CD8-positive, alpha-beta memory T cell (primary cell): Measurements from ENCODE around the gene NUDT13. TPM values are rescaled to one million over a fixed set of nuclear protein-coding genes. Genes with fewer than 3 reads are reported as not detected.
A peak's percentile ranks its signal among the peaks of the same experiment; 100 is the strongest.
"Not testable (repeated sequence)": the region's sequence is repeated elsewhere in the genome, so short reads cannot be mapped to it uniquely, and the experiment has no call there.

Experiments used
- CTCF ChIA-PET: fragments of 350-600 bp; sonication (Branson Sonifier 250); formaldehyde crosslinking; loops from one replicate; lab custom pipeline; 2021; ENCODE audit warnings: antibody characterized with exemption; lab: Charles Lee
- POLR2A ChIA-PET: fragments of 350-600 bp; sonication (Branson Sonifier 250); formaldehyde crosslinking; loops from one replicate; lab custom pipeline; 2021; ENCODE audit warnings: antibody characterized with exemption; lab: Charles Lee
- DNase-seq, 5 donors: peaks; one replicate each; pipeline versions ENCODE4 v3.0.0 to v3.0.0-alpha.2; 2020 to 2022; ENCODE audit warnings: mixed read lengths in 1 of 5
- H3K27ac ChIP-seq: one replicate; pipeline ENCODE4 v1.7.0; 2013; ENCODE audit warnings: low read depth, mild to moderate bottlenecking, low read length, moderate library complexity
- H3K27me3 ChIP-seq: 2 replicates; pipeline ENCODE4 v1.7.0; 2013; ENCODE audit warnings: low read length, mild to moderate bottlenecking; ENCODE audit not compliant: insufficient read depth, poor library complexity, severe bottlenecking
- H3K36me3 ChIP-seq: 2 replicates; pipeline ENCODE4 v1.7.0; 2013; ENCODE audit warnings: mild to moderate bottlenecking, low read length, moderate library complexity; ENCODE audit not compliant: insufficient read depth
- H3K4me1 ChIP-seq: 2 replicates; pipeline ENCODE4 v1.7.0; 2013; ENCODE audit warnings: mild to moderate bottlenecking, low read length, moderate library complexity; ENCODE audit not compliant: insufficient read depth
- H3K4me3 ChIP-seq: 2 replicates; pipeline ENCODE4 v1.7.0; 2013; ENCODE audit warnings: mild to moderate bottlenecking, low read length
- H3K9me3 ChIP-seq: 2 replicates; pipeline ENCODE4 v1.7.0; 2013; ENCODE audit warnings: mild to moderate bottlenecking, low read length
- H3K27ac Mint-ChIP-seq, 8 donors: one replicate each; pipeline ENCODE4 v1.8.0; 2020 to 2021; ENCODE audit warnings: mixed read lengths in 8 of 8, mild to moderate bottlenecking in 6 of 8, inconsistent platforms in 3 of 8, moderate library complexity in 3 of 8
- H3K27me3 Mint-ChIP-seq, 2 donors: one replicate each; pipeline ENCODE4 v1.8.0; 2020 to 2021; ENCODE audit warnings: mixed read lengths in 2 of 2, mild to moderate bottlenecking in 1 of 2, moderate library complexity in 1 of 2
- H3K36me3 Mint-ChIP-seq, 3 donors: one replicate each; pipeline ENCODE4 v1.8.0; 2020 to 2021; ENCODE audit warnings: mixed read lengths in 3 of 3, inconsistent platforms in 1 of 3, mild to moderate bottlenecking in 1 of 3
- H3K4me1 Mint-ChIP-seq, 3 donors: one replicate each; pipeline ENCODE4 v1.8.0; 2020 to 2021; ENCODE audit warnings: mixed read lengths in 3 of 3, inconsistent platforms in 1 of 3, mild to moderate bottlenecking in 1 of 3
- H3K4me3 Mint-ChIP-seq, 7 donors: one replicate each; pipeline ENCODE4 v1.8.0; 2020 to 2021; ENCODE audit warnings: mixed read lengths in 7 of 7, mild to moderate bottlenecking in 6 of 7, moderate library complexity in 4 of 7, inconsistent platforms in 2 of 7
- H3K9me3 Mint-ChIP-seq, 5 donors: one replicate each; pipeline ENCODE4 v1.8.0; 2020 to 2022; ENCODE audit warnings: mixed read lengths in 5 of 5, mild to moderate bottlenecking in 3 of 5, moderate library complexity in 2 of 5, inconsistent platforms in 1 of 5
- polyA plus RNA-seq: library from polyadenylated mRNA; unstranded; fragments of 300-500 nt; fragmentation: Illumina TruSeq; gene quantifications from one replicate; pipeline ENCODE4 v1.2.3, GENCODE V29; 2021
- total RNA-seq, 2 experiments: library from RNA; stranded (reverse); gene quantifications; one replicate each; pipeline ENCODE4 v1.2.3, GENCODE V29; 2021

NUDT13 gene
- total and polyA plus RNA-seq, 3 experiments from 2014 or later = 0.85 to 1.7 (median 1.7) TPM

GRCh38 chr10:73131301-73131700, 21.0 kb downstream of the NUDT13 start:
- ChIA-PET POLR2A (no interaction called here), CTCF (interaction anchor here (1.0 kb wide), 1 partner anchor 35 kb away, joined by 3 read pairs; the partner anchor contains the start of gene P4HA1)

DNA sequence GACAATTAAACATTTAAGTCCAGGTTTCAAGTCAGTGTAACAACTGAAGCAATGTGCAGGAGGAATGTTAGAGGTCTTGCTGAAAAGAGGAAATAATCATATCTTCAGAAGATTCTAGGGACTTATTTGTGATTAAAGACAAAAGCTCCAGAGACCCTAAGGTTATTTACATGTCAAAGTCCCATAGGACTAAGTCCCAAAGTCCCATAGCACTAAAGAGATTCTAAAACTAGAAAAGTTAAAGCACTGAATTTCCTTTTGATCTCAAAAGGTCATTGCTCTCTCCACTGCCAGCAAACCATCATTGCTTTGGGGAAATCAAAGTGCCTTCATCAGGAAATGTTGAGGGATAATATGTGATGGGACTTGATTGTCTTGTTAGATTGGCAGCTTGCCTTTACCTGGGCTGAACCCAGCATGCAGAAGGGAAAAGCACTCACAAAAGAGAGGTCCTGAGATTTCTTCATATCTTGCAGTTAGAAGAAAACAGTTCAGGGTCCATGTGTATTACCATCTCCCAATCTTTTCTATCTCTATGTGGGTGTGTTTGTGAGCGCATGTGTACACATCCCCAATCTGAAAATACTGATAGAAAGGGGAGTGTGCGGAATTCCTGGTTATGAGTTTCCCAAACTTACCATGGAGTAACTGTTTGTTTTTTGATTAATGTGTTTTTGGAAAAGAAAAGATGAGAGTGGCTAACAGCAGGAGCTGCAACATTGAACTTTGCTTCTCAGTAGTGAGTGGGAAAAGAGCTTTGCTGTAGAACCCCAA, 21.8 kb downstream of the NUDT13 start:
- DNase-seq = no peak
- H3K4me3 Mint-ChIP-seq = no peak overlapping the region
- Histone ChIP-seq H3K36me3 (peaks cover 32% of the 10 kb centered on the region), H3K4me3 (no peak overlapping the region), H3K27ac (no peak overlapping the region), H3K4me1 (no peaks in the 10 kb centered on the region), H3K27me3 (no peaks in the 10 kb centered on the region), H3K9me3 (no peaks in the 10 kb centered on the region)
- H3K27ac Mint-ChIP-seq = peak overlapping the region in 1 of 8 donors; percentile 1
- no peaks in the 10 kb centered on the region for H3K27me3 Mint-ChIP-seq
- no peaks in the 10 kb centered on the region for H3K4me1 Mint-ChIP-seq
- no peaks in the 10 kb centered on the region for H3K9me3 Mint-ChIP-seq
- peaks cover 16 to 75% (median 32%) of the 10 kb centered on the region in 3 donors for H3K36me3 Mint-ChIP-seq
- ChIA-PET POLR2A (no interaction called here), CTCF (no interaction called here)

More at GRCh38 chr10:73131301-73131700, 21.0 kb downstream of the NUDT13 start:
- Histone ChIP-seq H3K4me1 (no peaks in the 10 kb centered on the region), H3K27me3 (no peaks in the 10 kb centered on the region), H3K27ac (no peak overlapping the region), H3K4me3 (no peak overlapping the region), H3K9me3 (no peaks in the 10 kb centered on the region), H3K36me3 (peaks cover 32% of the 10 kb centered on the region)
- DNase-seq = no peak
- no peaks in the 10 kb centered on the region for H3K9me3 Mint-ChIP-seq
- H3K27ac Mint-ChIP-seq = no peak overlapping the region
- H3K4me1 Mint-ChIP-seq = no peaks in the 10 kb centered on the region
- peaks cover 16 to 75% (median 32%) of the 10 kb centered on the region in 3 donors for H3K36me3 Mint-ChIP-seq
- no peaks in the 10 kb centered on the region for H3K27me3 Mint-ChIP-seq
- no peak overlapping the region for H3K4me3 Mint-ChIP-seq

DNA sequence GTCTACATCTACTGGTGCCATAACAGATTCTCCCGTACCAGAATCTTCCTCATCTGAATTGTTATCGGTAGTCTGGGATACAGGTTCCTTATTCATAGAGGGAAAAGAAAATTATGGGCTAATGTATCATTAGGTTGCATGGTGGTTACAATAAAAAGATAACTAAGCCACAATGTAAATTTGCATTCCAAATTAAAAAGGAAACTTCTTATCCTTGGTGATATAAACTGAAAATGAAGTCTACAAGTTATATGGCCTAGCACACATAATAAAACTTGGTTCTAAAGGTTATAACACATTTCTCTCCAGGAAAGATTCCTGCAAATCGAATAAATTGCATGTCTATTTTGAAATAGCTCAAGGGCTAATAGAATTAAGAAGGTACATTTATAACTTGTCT, 24.5 kb downstream of the NUDT13 start:
- Histone ChIP-seq H3K4me3 (no peak overlapping the region), H3K4me1 (no peaks in the 10 kb centered on the region), H3K27me3 (no peaks in the 10 kb centered on the region), H3K9me3 (no peaks in the 10 kb centered on the region), H3K27ac (no peak overlapping the region), H3K36me3 (peaks cover 50% of the 10 kb centered on the region)
- Mint-ChIP-seq H3K27ac (no peak overlapping the region), H3K36me3 (peaks cover 25 to 83% (median 35%) of the 10 kb centered on the region in 3 donors), H3K4me1 (no peaks in the 10 kb centered on the region), H3K27me3 (no peaks in the 10 kb centered on the region), H3K4me3 (no peak overlapping the region), H3K9me3 (no peaks in the 10 kb centered on the region)
- ChIA-PET POLR2A (no interaction called here), CTCF (interaction anchor here (1.0 kb wide), 1 partner anchor 12 kb away, joined by 3 read pairs; no protein-coding TSS in a partner anchor)
- DNase-seq = no peak

DNA sequence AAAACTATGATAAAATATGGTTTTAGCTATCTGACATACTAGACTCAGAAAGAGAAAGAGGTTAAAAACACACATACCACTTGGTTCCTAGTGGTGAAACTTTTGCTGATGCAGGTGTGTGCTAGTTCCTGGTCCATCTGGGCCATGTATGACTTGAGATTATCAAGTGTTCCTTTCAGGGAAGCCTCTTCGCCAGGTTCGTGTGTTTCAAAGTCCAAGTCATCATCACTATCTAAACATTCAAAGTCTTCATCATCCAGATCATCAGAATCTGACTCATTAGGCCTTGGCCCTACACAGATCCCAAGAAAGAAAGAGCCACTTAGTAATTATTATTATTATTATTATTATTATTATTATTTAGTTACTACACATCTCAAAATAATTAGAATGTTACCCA, 26.4 kb downstream of the NUDT13 start:
- Histone ChIP-seq H3K27ac (no peak overlapping the region), H3K9me3 (no peaks in the 10 kb centered on the region), H3K4me3 (no peak overlapping the region), H3K4me1 (no peaks in the 10 kb centered on the region), H3K27me3 (no peaks in the 10 kb centered on the region), H3K36me3 (peaks cover 47% of the 10 kb centered on the region)
- ChIA-PET CTCF (interaction anchor here (1.4 kb wide), 1 partner anchor 40 kb away, joined by 5 read pairs; the partner anchor contains the start of gene P4HA1), POLR2A (no interaction called here)
- Mint-ChIP-seq H3K4me3 (no peak overlapping the region), H3K27me3 (no peaks in the 10 kb centered on the region), H3K9me3 (no peaks in the 10 kb centered on the region), H3K4me1 (no peaks in the 10 kb centered on the region), H3K36me3 (peaks cover 22 to 78% (median 35%) of the 10 kb centered on the region in 3 donors), H3K27ac (peak overlapping the region in 1 of 8 donors; percentile 27)
- no peak for DNase-seq

GRCh38 chr10:73139251-73139650, 29.0 kb downstream of the NUDT13 start:
- H3K27ac ChIP-seq = no peak overlapping the region
- no peak overlapping the region for H3K4me3 ChIP-seq
- CTCF ChIA-PET = interaction anchor here (0.5 to 1.3 kb wide), 2 partner anchors 16 to 44 kb away, joined by 3 read pairs; no protein-coding TSS in a partner anchor
- Mint-ChIP-seq H3K9me3 (no peaks in the 10 kb centered on the region), H3K4me3 (no peak overlapping the region), H3K27ac (peak overlapping the region in 3 of 8 donors; percentile 8 to 41 (median 19)), H3K36me3 (peaks cover 17 to 76% (median 24%) of the 10 kb centered on the region in 3 donors), H3K4me1 (no peaks in the 10 kb centered on the region), H3K27me3 (no peaks in the 10 kb centered on the region)
- POLR2A ChIA-PET = no interaction called here
- DNase-seq = no peak
- peaks cover 50% of the 10 kb centered on the region for H3K36me3 ChIP-seq
- H3K4me1 ChIP-seq = no peaks in the 10 kb centered on the region
- no peaks in the 10 kb centered on the region for H3K9me3 ChIP-seq
- H3K27me3 ChIP-seq = no peaks in the 10 kb centered on the region

DNA sequence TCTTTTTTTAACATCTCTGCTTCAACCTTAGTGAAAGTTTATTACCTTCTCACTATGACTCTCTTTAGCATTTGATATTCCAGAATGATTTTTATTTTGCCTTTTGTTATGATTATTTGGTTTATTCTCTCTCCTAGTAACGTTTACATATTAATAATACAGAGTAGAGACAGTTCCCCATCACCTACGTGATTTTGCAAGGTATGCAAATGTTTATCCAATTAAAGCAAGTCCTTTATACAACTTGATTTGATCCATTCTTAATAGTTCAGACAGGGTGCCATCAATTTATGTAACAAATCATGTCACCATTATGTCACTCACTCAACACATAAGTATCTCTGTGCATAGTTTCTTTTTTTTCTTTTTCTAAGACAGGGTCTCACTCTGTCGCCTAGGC, 31.3 kb downstream of the NUDT13 start:
- H3K27me3 ChIP-seq = no peaks in the 10 kb centered on the region
- no peak for DNase-seq
- Mint-ChIP-seq H3K4me3 (no peak overlapping the region), H3K27me3 (no peaks in the 10 kb centered on the region), H3K9me3 (no peaks in the 10 kb centered on the region), H3K36me3 (peaks cover 12 to 71% (median 23%) of the 10 kb centered on the region in 3 donors), H3K27ac (peak overlapping the region in 2 of 8 donors; percentile 50 to 57), H3K4me1 (no peaks in the 10 kb centered on the region)
- ChIA-PET POLR2A (no interaction called here), CTCF (interaction anchor here (4.5 kb wide), 1 partner anchor 17 kb away, joined by 16 read pairs; no protein-coding TSS in a partner anchor)
- peaks cover 41% of the 10 kb centered on the region for H3K36me3 ChIP-seq
- no peaks in the 10 kb centered on the region for H3K4me1 ChIP-seq
- H3K4me3 ChIP-seq = no peak overlapping the region
- no peak overlapping the region for H3K27ac ChIP-seq
- no peaks in the 10 kb centered on the region for H3K9me3 ChIP-seq

- H3K9me3 ChIP-seq, H3K4me1 Mint-ChIP-seq, H3K27ac Mint-ChIP-seq, H3K4me1 ChIP-seq, H3K27me3 ChIP-seq, DNase-seq, H3K4me3 ChIP-seq, H3K27ac ChIP-seq, H3K4me3 Mint-ChIP-seq, H3K9me3 Mint-ChIP-seq, POLR2A ChIA-PET, H3K27me3 Mint-ChIP-seq: not testable (repeated sequence)
- peaks cover 32% of the 10 kb centered on the region for H3K36me3 ChIP-seq
- peaks cover 14 to 76% (median 26%) of the 10 kb centered on the region in 3 donors for H3K36me3 Mint-ChIP-seq
- CTCF ChIA-PET = interaction anchor here (1.2 kb wide), 1 partner anchor 54 kb away, joined by 3 read pairs; the partner anchor contains the start of gene P4HA1
Measured at GRCh38 chr10:73150633-73151413, 40.6 kb downstream of the NUDT13 start.
